Posterior cingulate gyrus (tissue), 11 donors: Measurements from ENCODE around the gene CRELD1.
"Not testable (repeated sequence)": the region's sequence is repeated elsewhere in the genome, so short reads cannot be mapped to it uniquely, and the experiment has no call there.

Experiments
- DNase-seq, 10 donors: peaks; one replicate each; pipeline versions ENCODE4 v3.0.0 to v3.0.0-alpha.2; 2020 to 2021; ENCODE audit warnings: mixed read lengths in 3 of 10
- intact Hi-C: fragments of 100-400 bp; cut with DNase I; formaldehyde crosslinking; loops from one replicate; pipeline ENCODE4 v1.15.1; 2023

The CRELD1 gene

GRCh38 chr3:9930804-9931418 lies 2.7 kb upstream of the CRELD1 start:
- intact Hi-C loops: loop anchor here (5.0 kb wide), 2 partner anchors 39 to 84 kb away; partner anchors contain the start of gene JAGN1
- DNase-seq: no peak

- intact Hi-C loops: loop anchor here (5.0 kb wide), 2 partner anchors 40 to 85 kb away; partner anchors contain the start of gene JAGN1
- peak in 3 of 10 donors; percentile 49 to 92 (median 80) for DNase-seq
Measured at GRCh38 chr3:9932535-9932842, 1.1 kb upstream of the CRELD1 start.

DNA sequence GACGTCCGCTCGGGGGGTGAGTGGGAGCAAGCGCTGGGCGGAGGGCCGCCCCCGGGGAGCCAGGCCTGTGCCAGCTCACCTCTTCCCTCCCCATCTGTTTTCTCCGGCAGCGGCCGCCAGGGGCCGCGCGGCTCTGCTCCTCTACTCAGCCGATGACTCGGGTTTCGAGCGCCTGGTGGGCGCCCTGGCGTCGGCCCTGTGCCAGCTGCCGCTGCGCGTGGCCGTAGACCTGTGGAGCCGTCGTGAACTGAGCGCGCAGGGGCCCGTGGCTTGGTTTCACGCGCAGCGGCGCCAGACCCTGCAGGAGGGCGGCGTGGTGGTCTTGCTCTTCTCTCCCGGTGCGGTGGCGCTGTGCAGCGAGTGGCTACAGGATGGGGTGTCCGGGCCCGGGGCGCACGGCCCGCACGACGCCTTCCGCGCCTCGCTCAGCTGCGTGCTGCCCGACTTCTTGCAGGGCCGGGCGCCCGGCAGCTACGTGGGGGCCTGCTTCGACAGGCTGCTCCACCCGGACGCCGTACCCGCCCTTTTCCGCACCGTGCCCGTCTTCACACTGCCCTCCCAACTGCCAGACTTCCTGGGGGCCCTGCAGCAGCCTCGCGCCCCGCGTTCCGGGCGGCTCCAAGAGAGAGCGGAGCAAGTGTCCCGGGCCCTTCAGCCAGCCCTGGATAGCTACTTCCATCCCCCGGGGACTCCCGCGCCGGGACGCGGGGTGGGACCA lies 632 bp upstream of the CRELD1 start:
- DNase-seq: peak in 9 of 10 donors; percentile 58 to 95 (median 73)
- intact Hi-C loops: loop anchor here (5.0 kb wide), 2 partner anchors 41 to 86 kb away; partner anchors contain the start of gene JAGN1

DNA sequence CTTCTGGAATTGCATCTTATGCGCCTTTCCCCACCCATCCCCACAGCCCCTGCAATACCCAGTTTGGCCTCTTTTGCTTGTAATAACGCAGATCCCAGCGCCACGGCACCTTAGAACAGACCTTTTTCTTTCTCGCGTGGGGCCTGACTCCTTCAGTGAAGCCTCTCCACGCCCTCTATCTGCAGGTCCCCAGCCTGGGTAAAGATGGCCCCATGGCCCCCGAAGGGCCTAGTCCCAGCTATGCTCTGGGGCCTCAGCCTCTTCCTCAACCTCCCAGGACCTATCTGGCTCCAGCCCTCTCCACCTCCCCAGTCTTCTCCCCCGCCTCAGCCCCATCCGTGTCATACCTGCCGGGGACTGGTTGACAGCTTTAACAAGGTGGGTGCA lies 594 bp downstream of the CRELD1 start:
- intact Hi-C loops: loop anchor here (5.0 kb wide), 2 partner anchors 42 to 87 kb away; partner anchors contain the start of gene JAGN1
- peak in 1 of 10 donors; percentile 83 for DNase-seq

- no peak for DNase-seq
- intact Hi-C loops: loop anchor here (5.0 kb wide), 2 partner anchors 43 to 88 kb away; partner anchors contain the start of gene JAGN1
Measured at GRCh38 chr3:9934993-9935392, 1.4 kb downstream of the CRELD1 start.

DNA sequence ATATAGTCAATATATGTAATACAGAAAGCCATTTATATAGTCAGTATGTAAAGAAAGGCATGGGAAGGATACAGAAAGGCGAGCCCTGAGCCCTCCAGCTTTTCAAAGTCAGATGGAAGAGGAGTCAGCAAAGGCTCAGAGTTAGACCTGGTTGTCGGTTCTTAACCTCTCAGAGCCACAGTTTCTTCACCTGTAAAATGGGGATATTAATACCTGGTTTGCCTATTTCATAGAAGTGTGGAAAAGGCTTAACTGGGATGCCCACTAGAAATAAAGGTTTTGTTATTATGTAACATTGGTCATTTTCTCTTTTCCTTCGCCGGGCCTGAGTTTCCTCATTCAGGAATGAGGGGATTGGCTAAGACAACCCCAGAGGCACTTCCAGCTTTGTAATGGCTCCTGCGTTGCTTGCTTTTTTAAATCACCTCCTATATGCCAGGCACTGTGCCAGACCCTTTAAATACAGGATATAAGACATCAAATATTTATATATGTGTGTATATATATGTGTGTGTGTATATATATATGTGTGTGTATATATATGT lies 2.4 kb downstream of the CRELD1 start:
- DNase-seq: no peak
- intact Hi-C loops: no loop called here

DNA sequence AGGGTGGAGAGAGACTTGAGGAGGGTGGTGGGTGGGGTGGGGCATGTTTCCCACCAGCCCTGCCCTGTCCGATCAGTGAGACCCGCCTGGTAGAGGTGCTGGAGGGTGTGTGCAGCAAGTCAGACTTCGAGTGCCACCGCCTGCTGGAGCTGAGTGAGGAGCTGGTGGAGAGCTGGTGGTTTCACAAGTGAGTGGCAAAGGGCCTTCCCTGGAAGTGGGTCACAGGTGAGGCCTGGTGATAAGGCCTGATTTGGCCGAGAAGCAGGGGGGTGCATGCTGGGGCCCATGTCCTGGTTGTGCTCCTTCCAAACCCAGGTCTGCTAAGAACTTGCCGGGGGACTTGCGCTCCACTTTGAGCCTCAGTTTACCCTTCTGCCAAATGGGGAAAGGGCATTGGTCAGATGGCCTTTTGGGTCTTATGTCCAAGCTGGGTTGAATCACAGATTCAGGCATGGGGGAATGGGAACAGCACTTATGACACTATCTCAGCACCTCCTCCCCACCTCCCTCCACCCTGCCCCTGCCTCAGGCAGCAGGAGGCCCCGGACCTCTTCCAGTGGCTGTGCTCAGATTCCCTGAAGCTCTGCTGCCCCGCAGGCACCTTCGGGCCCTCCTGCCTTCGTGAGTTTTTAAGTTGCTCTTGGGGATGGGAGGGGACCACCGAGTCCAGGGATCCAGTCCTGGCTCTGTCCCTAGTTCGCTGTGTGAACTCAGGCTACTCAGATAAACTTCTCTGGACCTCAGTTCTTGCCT lies 4.0 kb downstream of the CRELD1 start:
- peak in 1 of 10 donors; percentile 53 for DNase-seq
- intact Hi-C loops: no loop called here

DNA sequence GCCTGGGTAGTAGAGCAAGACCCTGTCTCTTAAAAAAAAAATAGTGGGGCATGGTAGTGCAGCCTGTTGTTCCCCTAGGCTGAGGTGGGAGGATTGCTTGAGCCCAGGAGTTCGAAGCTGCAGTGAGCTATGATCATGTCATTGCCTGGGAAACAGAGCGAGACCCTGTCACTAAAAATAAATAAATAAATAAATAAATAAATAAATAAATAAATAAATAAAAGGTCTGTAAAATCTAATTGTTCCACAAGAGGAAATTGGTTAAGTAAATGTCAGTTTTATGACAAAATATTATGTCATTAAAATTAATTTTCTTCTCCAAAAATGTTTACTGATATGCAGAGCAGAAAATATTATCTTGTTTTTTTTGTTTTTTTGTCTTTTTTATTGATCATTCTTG lies 5.3 kb downstream of the CRELD1 start:
- no peak for DNase-seq
- intact Hi-C loops: no loop called here

DNA sequence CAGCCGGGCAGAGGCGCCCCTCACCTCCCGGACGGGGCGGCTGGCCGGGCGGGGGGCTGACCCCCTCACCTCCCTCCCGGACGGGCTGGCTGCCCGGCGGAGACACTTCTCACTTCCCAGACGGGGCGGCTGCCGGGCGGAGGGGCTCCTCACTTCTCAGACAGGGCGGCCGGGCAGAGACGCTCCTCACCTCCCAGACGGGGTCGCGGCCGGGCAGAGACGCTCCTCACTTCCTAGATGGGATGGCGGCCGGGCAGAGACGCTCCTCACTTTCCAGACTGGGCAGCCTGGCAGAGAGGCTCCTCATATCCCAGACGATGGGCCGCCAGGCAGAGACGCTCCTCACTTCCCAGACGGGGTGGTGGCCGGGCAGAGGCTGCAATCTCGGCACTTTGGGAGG lies 6.3 kb downstream of the CRELD1 start:
- DNase-seq, intact Hi-C loops: not testable (repeated sequence)

GRCh38 chr3:9940746-9941145 lies 7.1 kb downstream of the CRELD1 start:
- intact Hi-C loops: no loop called here
- no peak for DNase-seq

DNA sequence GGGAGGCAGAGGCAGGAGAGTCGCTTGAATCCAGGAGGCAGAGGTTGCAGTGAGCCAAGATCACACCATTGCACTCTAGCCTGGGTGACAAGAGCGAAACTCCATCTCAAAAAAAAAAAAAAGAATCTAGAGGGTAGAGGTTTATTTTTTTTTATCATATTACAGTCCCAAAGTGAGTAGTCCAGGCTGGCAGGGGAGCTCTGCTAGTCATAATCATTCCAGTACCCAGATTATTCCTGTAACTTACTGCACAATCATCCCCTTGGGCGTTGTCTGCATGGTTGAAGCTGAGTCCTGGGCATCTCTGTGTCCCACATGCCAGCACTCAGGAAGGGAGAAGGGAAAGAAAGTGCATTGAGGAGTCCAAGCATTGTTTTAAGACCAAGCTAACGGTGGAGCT lies 8.5 kb downstream of the CRELD1 start:
- intact Hi-C loops: no loop called here
- no peak for DNase-seq

GRCh38 chr3:9942934-9943690 lies 9.5 kb downstream of the CRELD1 start:
- intact Hi-C loops: no loop called here
- peak in 1 of 10 donors; percentile 61 for DNase-seq

GRCh38 chr3:9944271-9944670 lies 10.6 kb downstream of the CRELD1 start:
- intact Hi-C loops: no loop called here
- DNase-seq: peak in 7 of 10 donors; percentile 48 to 94 (median 66)

DNA sequence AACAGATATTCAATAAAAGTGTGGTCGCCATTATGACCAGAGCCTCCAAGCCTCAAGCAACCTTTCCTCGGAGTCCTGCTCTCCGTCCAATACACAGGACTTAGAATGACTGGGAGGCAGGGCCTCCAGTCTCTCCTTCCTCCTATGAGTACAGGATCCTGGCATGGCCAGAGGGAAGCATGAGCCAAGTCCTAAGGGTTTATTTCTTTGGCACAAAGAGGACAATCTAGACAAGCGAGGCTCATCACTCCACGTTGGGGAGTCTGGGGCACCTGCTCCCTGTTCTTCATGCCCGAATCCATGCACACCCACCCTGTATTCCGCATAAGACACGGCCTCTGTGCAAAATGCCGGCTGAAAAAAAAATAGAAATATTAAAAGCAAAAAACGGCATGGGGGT lies 11.7 kb downstream of the CRELD1 start:
- intact Hi-C loops: no loop called here

GRCh38 chr3:9946112-9947024 lies 12.7 kb downstream of the CRELD1 start:
- intact Hi-C loops: loop anchor here (1.0 kb wide), 1 partner anchor 56 kb away; the partner anchor contains the start of gene JAGN1
- DNase-seq: peak; percentile 68 to 97 (median 74)

More for the DNA sequence above, 11.7 kb downstream of the CRELD1 start:
- no peak for DNase-seq

GRCh38 chr3:9947025-9947995 lies 13.7 kb downstream of the CRELD1 start:
- peak; percentile 48 to 95 (median 60) for DNase-seq
- intact Hi-C loops: no loop called here

DNA sequence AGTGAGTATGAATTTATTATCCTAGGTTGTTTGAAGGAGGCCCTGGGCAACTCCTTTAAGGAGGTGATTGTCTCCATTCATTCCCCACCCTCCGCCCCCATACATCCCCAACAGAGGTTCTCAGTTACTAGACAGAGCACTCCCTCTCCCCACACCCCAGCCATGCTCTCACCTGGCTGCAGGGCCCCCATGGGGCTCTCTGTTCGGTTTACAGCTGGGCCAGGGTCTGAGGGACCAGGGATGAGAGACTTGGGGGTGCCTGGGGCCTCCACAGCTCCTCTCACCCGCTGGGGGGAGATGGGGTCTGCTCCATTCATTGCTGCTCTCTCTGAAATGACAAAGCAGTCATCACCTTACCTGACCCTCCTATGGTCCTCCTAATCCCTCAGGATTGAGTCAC lies 15.0 kb downstream of the CRELD1 start:
- intact Hi-C loops: no loop called here

GRCh38 chr3:9949115-9949514 lies 15.5 kb downstream of the CRELD1 start:
- intact Hi-C loops: no loop called here
- DNase-seq: peak in 2 of 10 donors; percentile 62 to 74

More for the DNA sequence above, 15.0 kb downstream of the CRELD1 start:
- peak in 2 of 10 donors; percentile 33 to 70 for DNase-seq
